GM04503 (cell line): ENCODE measurements around the gene ABL2.
"Not testable (repeated sequence)": the region's sequence is repeated elsewhere in the genome, so short reads cannot be mapped to it uniquely, and the experiment has no call there.

Source experiments
- DNase-seq: peaks from one replicate; pipeline ENCODE4 v3.0.0-alpha.2; 2012; ENCODE audit warnings: low read depth

ABL2 gene

GRCh38 chr1:179135168-179135567 is 94.3 kb downstream of the ABL2 start:
- DNase-seq = not testable (repeated sequence)

- no peak for DNase-seq
Observed at GRCh38 chr1:179129702-179130473, 99.6 kb downstream of the ABL2 start.

GRCh38 chr1:179128520-179128919 is 101.0 kb downstream of the ABL2 start:
- no peak for DNase-seq

GRCh38 chr1:179127163-179127895 is 102.1 kb downstream of the ABL2 start:
- DNase-seq = no peak

- DNase-seq = no peak
Observed at GRCh38 chr1:179126338-179127060, 103.0 kb downstream of the ABL2 start.

- DNase-seq = no peak
Observed at GRCh38 chr1:179124873-179125272, 104.6 kb downstream of the ABL2 start.

- no peak for DNase-seq
Observed at GRCh38 chr1:179121159-179121938, 108.1 kb downstream of the ABL2 start.

- DNase-seq = no peak
Observed at GRCh38 chr1:179120736-179121135, 108.7 kb downstream of the ABL2 start.

- no peak for DNase-seq
Observed at GRCh38 chr1:179119513-179119912, 110.0 kb downstream of the ABL2 start.

GRCh38 chr1:179115181-179115580 is 114.3 kb downstream of the ABL2 start:
- DNase-seq = no peak

- no peak for DNase-seq
Observed at GRCh38 chr1:179108644-179109043, 120.8 kb downstream of the ABL2 start.

- DNase-seq = no peak
Observed at GRCh38 chr1:179107706-179108629, 121.5 kb downstream of the ABL2 start.

- no peak for DNase-seq
Observed at GRCh38 chr1:179105393-179105792, 124.1 kb downstream of the ABL2 start.

GRCh38 chr1:179104611-179105250 is 124.7 kb downstream of the ABL2 start:
- DNase-seq = no peak

- no peak for DNase-seq
Observed at GRCh38 chr1:179103999-179104398, 125.5 kb downstream of the ABL2 start.

GRCh38 chr1:179101566-179101965 is 127.9 kb downstream of the ABL2 start:
- DNase-seq = no peak

GRCh38 chr1:179099891-179100290 is 129.6 kb downstream of the ABL2 start:
- no peak for DNase-seq

- no peak for DNase-seq
Observed at GRCh38 chr1:179095924-179096323, 133.6 kb downstream of the ABL2 start.

- DNase-seq = no peak
Observed at GRCh38 chr1:179095377-179095776, 134.1 kb downstream of the ABL2 start.

- DNase-seq = no peak
Observed at GRCh38 chr1:179094818-179095217, 134.7 kb downstream of the ABL2 start.
